Liver (tissue), 9 donors: ENCODE data around the gene CAMK2B. TPM values are rescaled to one million over a fixed set of nuclear protein-coding genes. Genes with fewer than 3 reads are reported as not detected.
A peak's percentile ranks its signal among the peaks of the same experiment; 100 is the strongest.

Experiments
- DNase-seq: peaks from one replicate; pipeline ENCODE4 v3.0.0-alpha.2; 2017; ENCODE audit warnings: low spot score
- H3K27ac ChIP-seq, 2 donors: one replicate each; pipeline ENCODE4 v1.7.0; 2013; ENCODE audit warnings: inconsistent platforms in 2 of 2, low read length in 2 of 2, control low read depth in 1 of 2, low read depth in 1 of 2, mild to moderate bottlenecking in 1 of 2
- H3K27me3 ChIP-seq, 4 donors: one replicate each; pipeline versions ENCODE4 v1.6.1 to v1.7.0; 2013; ENCODE audit warnings: low read length in 3 of 4, inconsistent platforms in 1 of 4, mild to moderate bottlenecking in 1 of 4, moderate library complexity in 1 of 4; ENCODE audit not compliant: control insufficient read depth in 4 of 4, insufficient read depth in 4 of 4
- H3K36me3 ChIP-seq, 4 donors: one replicate each; pipeline versions ENCODE4 v1.6.1 to v1.7.0; 2013; ENCODE audit warnings: low read length in 3 of 4, mild to moderate bottlenecking in 3 of 4, low read depth in 1 of 4, moderate library complexity in 1 of 4; ENCODE audit not compliant: control insufficient read depth in 4 of 4, insufficient read depth in 3 of 4
- H3K4me1 ChIP-seq, 4 donors: one replicate each; pipeline versions ENCODE4 v1.6.1 to v1.7.0; 2013; ENCODE audit warnings: low read length in 3 of 4, mild to moderate bottlenecking in 3 of 4, moderate library complexity in 1 of 4; ENCODE audit not compliant: control insufficient read depth in 4 of 4, insufficient read depth in 4 of 4
- H3K4me3 ChIP-seq, 3 donors: one replicate each; pipeline versions ENCODE4 v1.6.1 to v1.7.0; 2013; ENCODE audit warnings: low read length in 3 of 3, control low read depth in 1 of 3, low read depth in 1 of 3, mild to moderate bottlenecking in 1 of 3
- H3K9ac ChIP-seq, 2 donors: one replicate each; pipeline ENCODE4 v1.7.0; 2013; ENCODE audit warnings: low read length in 2 of 2, mild to moderate bottlenecking in 2 of 2, moderate library complexity in 2 of 2, control low read depth in 1 of 2, low read depth in 1 of 2
- H3K9me3 ChIP-seq, 4 donors: one replicate each; pipeline versions ENCODE4 v1.6.1 to v1.7.0; 2013; ENCODE audit warnings: low read length in 3 of 4; ENCODE audit not compliant: control insufficient read depth in 4 of 4
- ATF3 ChIP-seq: IDR thresholded peaks from 2 replicates; pipeline ENCODE4 v1.6.1; 2016; ENCODE audit warnings: antibody characterized with exemption
- EGR1 ChIP-seq, 2 donors: IDR thresholded peaks; 2 replicates each; pipeline ENCODE4 v1.6.1; 2016 to 2018; ENCODE audit warnings: antibody characterized with exemption in 2 of 2, low read depth in 2 of 2
- FOXA1 ChIP-seq: IDR thresholded peaks from 2 replicates; pipeline ENCODE4 v1.6.1; 2016; ENCODE audit warnings: antibody characterized with exemption
- FOXA2 ChIP-seq: IDR thresholded peaks from 2 replicates; pipeline ENCODE4 v1.6.1; 2016; ENCODE audit warnings: antibody characterized with exemption
- HNF4A ChIP-seq, 2 donors: conservative IDR thresholded peaks; 2 replicates each; pipeline ENCODE4 v1.6.1; 2016; ENCODE audit warnings: antibody characterized with exemption in 2 of 2, mild to moderate bottlenecking in 2 of 2
- HNF4G ChIP-seq: IDR thresholded peaks from 2 replicates; pipeline ENCODE4 v1.6.1; 2016; ENCODE audit warnings: antibody characterized with exemption
- JUND ChIP-seq, 2 donors: IDR thresholded peaks; 2 replicates each; pipeline ENCODE4 v1.6.1; 2016; ENCODE audit warnings: antibody characterized with exemption in 2 of 2
- NR2F2 ChIP-seq: IDR thresholded peaks from 2 replicates; pipeline ENCODE4 v1.6.1; 2016; ENCODE audit warnings: antibody characterized with exemption
- RAD21 ChIP-seq, 2 donors: IDR thresholded peaks; 2 replicates each; pipeline ENCODE4 v1.6.1; 2016; ENCODE audit warnings: antibody characterized with exemption in 2 of 2, mild to moderate bottlenecking in 2 of 2
- REST ChIP-seq: IDR thresholded peaks from 2 replicates; pipeline ENCODE4 v1.6.1; 2016; ENCODE audit warnings: antibody characterized with exemption, mild to moderate bottlenecking
- RXRA ChIP-seq, 2 donors: IDR thresholded peaks; 2 replicates each; pipeline ENCODE4 v1.6.1; 2017 to 2018; ENCODE audit warnings: antibody characterized with exemption in 2 of 2, mild to moderate bottlenecking in 1 of 2
- SP1 ChIP-seq: IDR thresholded peaks from 2 replicates; pipeline ENCODE4 v1.6.1; 2018; ENCODE audit warnings: antibody characterized with exemption, mild to moderate bottlenecking
- TAF1 ChIP-seq: conservative IDR thresholded peaks from 2 replicates; pipeline ENCODE4 v1.6.1; 2016; ENCODE audit warnings: antibody characterized with exemption, mild to moderate bottlenecking
- YY1 ChIP-seq: IDR thresholded peaks from 2 replicates; pipeline ENCODE4 v1.6.1; 2016; ENCODE audit warnings: antibody characterized with exemption, mild to moderate bottlenecking
- ZBTB33 ChIP-seq: IDR thresholded peaks from 2 replicates; pipeline ENCODE4 v1.6.1; 2016; ENCODE audit warnings: antibody characterized with exemption
- WGBS: extraction: QIAGEN DNeasy Blood & Tissue Kit; methylation state at CpG from one replicate; pipeline ENCODE4 v1.1.7; 2013; 5-methylcytosine and 5-hydroxymethylcytosine counted together
- polyA plus RNA-seq, 2 donors: library from polyadenylated mRNA; stranded (reverse) in 1 of 2; unstranded in 1 of 2; fragments of 200-250 nt in 1 of 2; fragments of >200 nt in 1 of 2; fragmentation: Nextera tagmentation in 1 of 2; extraction: Ambion mirVana in 1 of 2; gene quantifications; one replicate each; pipeline versions ENCODE4 v1.2.1 to v1.2.3, GENCODE V29; 2013 to 2015
- total RNA-seq, 2 donors: library from RNA; depleted of rRNA; stranded (reverse); fragments of >200 nt; gene quantifications; one replicate each; pipeline ENCODE4 v1.2.3, GENCODE V29; 2014
- TF ChIP-seq, protein P1 (sequence below): IDR thresholded peaks from 2 replicates; pipeline ENCODE4 v1.6.1; 2016; ENCODE audit warnings: antibody characterized with exemption
- donor health status: healthy.
- donor health status: healthy.
- donor health status: healthy.
- donor health status: healthy.
- donor health status: healthy.

Gene CAMK2B
- total and polyA plus RNA-seq, 4 donors: 2.1 to 3.3 (median 2.2) TPM; not detected in 1

DNA sequence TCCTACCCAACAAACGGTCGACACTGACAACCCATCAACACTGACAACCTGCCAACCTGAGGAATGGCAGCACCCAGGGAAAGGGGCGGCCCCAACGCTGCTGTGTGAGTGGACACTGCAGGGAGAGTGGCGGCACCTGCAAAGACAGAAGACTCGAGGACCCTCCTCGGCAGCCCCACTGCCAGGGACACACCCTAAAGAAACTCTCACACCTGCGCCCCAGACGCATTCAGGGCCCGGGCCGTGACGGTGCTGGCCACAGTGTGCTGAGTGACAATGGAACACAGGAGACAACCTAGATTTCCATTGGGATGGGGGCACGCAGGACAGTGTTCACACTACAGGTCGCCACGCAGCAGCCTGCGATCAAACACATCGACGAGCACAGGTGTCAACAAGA, 3.6 kb downstream of the CAMK2B start:
- H3K4me3 ChIP-seq: no peak overlapping the region
- WGBS: 72% methylated on average over 18 of the region's 18 CpGs
- no peak for DNase-seq
- TF ChIP-seq NR2F2 (no peak), FOXA2 (no peak), JUND (IDR thresholded peaks at IDR 0.05) (no peak)
- H3K27me3 ChIP-seq: no peaks in the 10 kb centered on the region
- H3K36me3 ChIP-seq: no peaks in the 10 kb centered on the region
- peak overlapping the region in 1 of 2 donors; percentile 36 for H3K27ac ChIP-seq
- no peaks in the 10 kb centered on the region for H3K9me3 ChIP-seq
- no peak overlapping the region for H3K9ac ChIP-seq
- peaks cover 20 to 49% (median 41%) of the 10 kb centered on the region in 4 donors for H3K4me1 ChIP-seq

GRCh38 chr7:44320794-44321371, 4.5 kb downstream of the CAMK2B start:
- Histone ChIP-seq H3K9me3 (no peaks in the 10 kb centered on the region), H3K4me1 (peaks cover 20 to 48% (median 40%) of the 10 kb centered on the region in 4 donors), H3K9ac (peak overlapping the region in 1 of 2 donors; percentile 7), H3K4me3 (peak overlapping the region; percentile 31 to 57 (median 34)), H3K27me3 (no peaks in the 10 kb centered on the region), H3K36me3 (no peaks in the 10 kb centered on the region), H3K27ac (peak overlapping the region; percentile 36 to 59)
- no peak for DNase-seq
- 33% methylated on average over 15 of the region's 15 CpGs for WGBS
- peak in 1 of 2 donors; percentile 38 for TF ChIP-seq HNF4A (conservative IDR thresholded peaks at IDR 0.05)
- peak in 1 of 2 donors; percentile 45 for TF ChIP-seq RXRA (IDR thresholded peaks at IDR 0.05)
- peak; percentile 89 for TF ChIP-seq REST
- peak; percentile 68 for TF ChIP-seq YY1
- TF ChIP-seq HNF4G: no peak
- no peak for TF ChIP-seq NR2F2
- TF ChIP-seq SP1: peak; percentile 60

- no peak for TF ChIP-seq HNF4A (conservative IDR thresholded peaks at IDR 0.05)
- no peak for TF ChIP-seq ZBTB33
- TF ChIP-seq ATF3: no peak
- no peak for TF ChIP-seq HNF4G
- TF ChIP-seq, protein P1, sequence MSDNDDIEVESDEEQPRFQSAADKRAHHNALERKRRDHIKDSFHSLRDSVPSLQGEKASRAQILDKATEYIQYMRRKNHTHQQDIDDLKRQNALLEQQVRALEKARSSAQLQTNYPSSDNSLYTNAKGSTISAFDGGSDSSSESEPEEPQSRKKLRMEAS: no peak
- no peak for TF ChIP-seq NR2F2
- TF ChIP-seq FOXA1: no peak
- TF ChIP-seq RAD21 (IDR thresholded peaks at IDR 0.05): no peak
- TF ChIP-seq JUND (IDR thresholded peaks at IDR 0.05): no peak
- TF ChIP-seq FOXA2: no peak
- no peak for TF ChIP-seq EGR1 (IDR thresholded peaks at IDR 0.05; ENCODE audit: low read depth in 2 of 2)
- no peak for TF ChIP-seq TAF1
- no peak for DNase-seq
- Histone ChIP-seq H3K9me3 (no peaks in the 10 kb centered on the region), H3K36me3 (no peaks in the 10 kb centered on the region), H3K27me3 (no peaks in the 10 kb centered on the region), H3K9ac (no peak overlapping the region), H3K4me1 (peaks cover 20 to 46% (median 38%) of the 10 kb centered on the region in 4 donors), H3K27ac (no peak overlapping the region), H3K4me3 (no peak overlapping the region)
- WGBS: 94% methylated on average over 5 of the region's 5 CpGs
Observed at GRCh38 chr7:44320141-44320540, 5.3 kb downstream of the CAMK2B start.
